GM18519 (cell line): ENCODE results near the gene SHB.

ENCODE experiments used
- ATAC-seq: cut with Tn5 transposase; IDR thresholded peaks from one replicate; pipeline ENCODE4 v1.9.1; 2021; ENCODE audit warnings: mild to moderate bottlenecking, moderate library complexity; ENCODE audit not compliant: unreplicated experiment, low FRiP score

The SHB gene

GRCh38 chr9:38065369-38066075 lies 3.5 kb downstream of the SHB start:
- ATAC-seq = no peak

GRCh38 chr9:38064842-38065368 lies 4.1 kb downstream of the SHB start:
- no peak for ATAC-seq

- no peak for ATAC-seq
Observed at GRCh38 chr9:38063363-38063707, 5.7 kb downstream of the SHB start.

DNA sequence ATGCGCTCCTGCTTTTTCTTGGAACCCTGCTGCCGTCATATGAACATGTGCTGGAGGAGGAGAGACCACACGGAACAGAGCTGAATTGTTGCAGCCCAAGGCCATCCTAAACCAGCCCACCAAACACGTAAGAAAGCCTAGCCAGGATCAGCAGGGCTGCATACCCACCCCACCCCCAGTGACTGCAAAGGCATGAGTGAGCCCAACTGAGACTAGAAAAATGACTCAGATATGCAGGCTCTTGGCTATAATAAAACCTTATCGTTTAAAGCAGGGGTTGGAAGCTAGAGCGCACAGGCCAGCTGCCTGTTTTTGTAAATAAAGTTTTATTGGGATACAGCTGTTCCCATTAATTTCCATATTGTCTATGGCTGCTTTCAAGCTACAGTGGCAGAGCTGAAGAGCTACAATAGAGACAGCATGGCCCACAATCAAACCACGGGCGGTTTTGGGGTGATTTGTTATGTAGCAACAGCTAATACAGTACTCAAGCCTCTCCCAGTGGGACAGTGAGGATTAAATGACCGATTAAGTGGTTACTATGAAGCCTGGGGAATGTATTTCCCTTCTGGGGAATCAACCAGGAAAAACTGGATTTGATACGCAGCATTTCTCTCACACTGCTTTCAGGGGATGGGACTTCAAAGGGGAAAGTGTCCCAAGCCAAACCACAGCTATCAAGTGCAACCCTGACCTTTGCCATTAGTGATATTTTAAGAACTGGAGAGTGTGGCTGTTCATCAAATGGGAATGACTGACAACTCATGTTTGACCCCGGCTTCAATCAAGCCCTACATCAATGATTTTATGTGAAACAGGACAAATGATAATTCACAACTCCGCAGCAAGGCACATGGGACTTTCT lies 6.3 kb downstream of the SHB start:
- no peak for ATAC-seq

- ATAC-seq = no peak
Observed at GRCh38 chr9:38062106-38062497, 6.9 kb downstream of the SHB start.

- no peak for ATAC-seq
Observed at GRCh38 chr9:38061326-38061977, 7.6 kb downstream of the SHB start.

DNA sequence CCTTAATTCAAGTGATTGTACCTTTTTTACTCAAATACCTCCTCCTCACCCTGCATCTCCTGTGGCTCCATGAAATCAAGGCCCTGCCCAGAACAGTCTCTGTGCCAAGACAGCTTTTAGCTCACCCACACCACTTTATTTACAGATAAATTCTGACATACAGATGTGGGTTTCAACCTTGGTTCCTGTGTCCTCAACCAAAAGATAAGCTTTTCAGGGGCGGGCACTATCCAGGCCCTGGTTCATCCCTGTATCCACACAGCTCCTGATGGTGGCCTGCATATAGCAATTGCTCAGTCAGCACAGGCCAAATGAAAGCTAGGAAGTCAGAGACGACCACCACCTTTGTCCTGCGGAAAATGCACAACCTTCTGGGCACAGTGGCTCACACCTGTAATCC lies 8.3 kb downstream of the SHB start:
- ATAC-seq = no peak

DNA sequence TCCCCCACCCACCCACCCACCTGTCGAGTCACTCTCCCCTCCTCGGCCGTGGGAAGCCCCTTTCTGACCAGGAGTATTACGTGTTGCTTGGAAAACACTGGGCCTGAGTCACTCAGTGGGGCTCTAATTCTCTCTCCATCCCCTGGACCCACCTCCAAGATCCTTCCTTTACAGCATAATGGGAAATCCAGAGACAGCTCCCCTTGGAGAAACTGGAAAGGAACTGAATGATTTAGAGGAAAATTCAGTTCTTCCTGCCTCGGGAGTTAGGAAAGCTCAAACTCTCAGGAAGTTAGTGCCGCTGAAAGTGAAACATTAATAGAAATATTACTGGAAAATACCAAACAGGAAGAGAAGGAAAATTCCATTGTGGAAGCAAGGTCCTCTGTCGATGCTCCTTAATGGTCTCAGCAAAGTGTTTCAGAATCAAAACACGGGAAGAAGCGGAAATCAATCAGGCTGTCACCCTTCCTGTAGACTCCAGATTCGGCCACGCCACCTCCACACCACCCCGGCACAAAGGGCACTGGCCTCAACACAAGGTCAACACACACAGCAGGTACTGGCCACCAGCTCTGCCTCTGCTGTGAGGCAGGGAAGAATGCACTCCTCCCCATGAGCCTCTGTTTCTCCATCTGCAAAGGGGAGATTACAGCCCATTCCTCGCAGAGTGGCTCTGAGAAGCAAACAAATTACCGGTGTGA lies 9.6 kb downstream of the SHB start:
- ATAC-seq = no peak

DNA sequence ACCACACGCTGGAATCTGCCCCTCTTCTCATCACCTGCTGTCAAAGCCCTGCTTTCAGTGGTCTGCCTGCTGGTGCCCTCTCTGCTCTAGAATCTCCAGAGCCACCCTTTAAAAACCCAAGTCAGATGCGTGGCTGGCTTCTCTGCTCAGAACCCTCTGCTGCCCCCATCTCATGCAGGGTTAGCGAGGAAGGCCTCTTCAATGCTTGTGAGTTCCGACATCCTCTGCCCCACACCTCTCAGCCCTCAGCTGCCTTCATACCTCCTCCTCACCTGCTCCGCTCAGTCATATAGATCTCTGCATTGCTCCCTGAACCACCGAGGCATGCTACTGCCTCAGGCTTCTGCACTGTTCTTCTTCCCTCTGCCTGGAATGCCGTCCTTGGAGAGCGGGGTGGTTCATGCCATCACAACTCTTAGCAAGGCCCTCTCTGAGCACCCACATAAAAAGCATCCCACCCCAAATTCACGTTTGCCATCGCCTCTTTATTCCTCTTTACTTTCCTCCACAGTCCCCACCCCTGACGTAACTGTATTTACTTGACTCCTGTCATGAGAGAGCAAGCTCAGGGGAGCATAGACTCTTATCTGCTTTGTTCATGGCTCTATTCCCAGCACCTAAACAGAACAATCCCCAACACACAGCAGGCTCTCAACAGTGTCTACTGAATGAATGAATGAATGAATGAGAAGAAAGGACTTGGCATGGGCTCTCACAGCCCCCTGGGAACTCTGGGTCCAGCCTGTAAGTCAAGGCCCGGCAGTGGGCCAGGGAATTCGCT lies 10.4 kb downstream of the SHB start:
- ATAC-seq = no peak

DNA sequence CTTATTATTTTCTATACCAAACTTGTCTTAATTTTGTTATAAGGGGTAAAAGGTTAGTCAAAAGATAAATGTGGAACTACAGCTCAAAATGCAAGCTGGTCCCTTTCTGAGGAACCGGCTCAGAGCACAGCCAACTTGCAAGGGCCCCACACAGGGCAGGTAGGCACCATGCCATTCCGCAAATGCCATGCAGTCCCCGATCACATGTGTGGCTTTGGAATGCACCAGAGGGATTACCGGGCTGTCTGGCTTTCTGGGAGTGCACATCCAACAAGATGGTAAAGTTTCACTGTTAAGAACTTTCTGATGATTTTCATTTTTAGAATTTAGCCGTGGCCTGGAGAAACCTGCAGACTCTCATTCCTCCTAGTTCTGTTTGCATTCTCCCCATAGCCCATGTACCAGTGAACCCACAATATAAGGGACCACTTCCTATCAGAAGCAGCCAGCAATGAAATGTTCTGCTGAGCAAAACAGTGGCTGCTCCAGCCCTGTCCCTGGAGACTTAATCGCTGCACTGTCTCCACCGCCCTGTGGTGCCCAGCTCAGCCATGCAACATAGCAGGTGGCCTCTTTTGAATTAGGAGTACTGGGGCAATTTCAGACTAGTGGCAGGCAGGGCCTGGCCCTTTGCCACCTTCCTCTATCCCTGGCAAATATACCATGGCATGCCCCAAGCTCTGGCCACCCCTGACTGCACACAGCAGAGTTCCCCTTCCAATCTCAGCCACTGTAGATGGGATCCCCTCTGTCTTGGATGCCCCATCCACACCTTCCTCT lies 11.4 kb downstream of the SHB start:
- no peak for ATAC-seq

DNA sequence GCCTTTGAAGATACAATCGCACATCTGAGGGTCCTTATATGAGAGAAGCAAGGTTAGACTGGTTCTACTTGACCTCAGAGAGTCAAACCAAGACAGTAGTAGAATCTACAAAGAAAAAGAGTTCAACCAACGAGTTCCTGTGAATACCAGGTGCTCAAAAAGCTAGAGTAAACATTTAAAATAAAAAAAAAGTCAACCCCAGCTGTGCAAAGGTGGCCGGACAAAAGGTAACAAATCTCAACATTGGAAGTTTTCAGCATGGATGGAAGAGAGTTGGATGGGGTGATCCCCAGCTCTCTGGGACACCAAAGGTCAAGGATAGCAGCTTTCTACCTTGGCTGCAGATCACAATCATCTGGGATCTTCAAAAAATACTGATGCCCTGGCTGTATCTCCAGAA lies 14.4 kb downstream of the SHB start:
- no peak for ATAC-seq

DNA sequence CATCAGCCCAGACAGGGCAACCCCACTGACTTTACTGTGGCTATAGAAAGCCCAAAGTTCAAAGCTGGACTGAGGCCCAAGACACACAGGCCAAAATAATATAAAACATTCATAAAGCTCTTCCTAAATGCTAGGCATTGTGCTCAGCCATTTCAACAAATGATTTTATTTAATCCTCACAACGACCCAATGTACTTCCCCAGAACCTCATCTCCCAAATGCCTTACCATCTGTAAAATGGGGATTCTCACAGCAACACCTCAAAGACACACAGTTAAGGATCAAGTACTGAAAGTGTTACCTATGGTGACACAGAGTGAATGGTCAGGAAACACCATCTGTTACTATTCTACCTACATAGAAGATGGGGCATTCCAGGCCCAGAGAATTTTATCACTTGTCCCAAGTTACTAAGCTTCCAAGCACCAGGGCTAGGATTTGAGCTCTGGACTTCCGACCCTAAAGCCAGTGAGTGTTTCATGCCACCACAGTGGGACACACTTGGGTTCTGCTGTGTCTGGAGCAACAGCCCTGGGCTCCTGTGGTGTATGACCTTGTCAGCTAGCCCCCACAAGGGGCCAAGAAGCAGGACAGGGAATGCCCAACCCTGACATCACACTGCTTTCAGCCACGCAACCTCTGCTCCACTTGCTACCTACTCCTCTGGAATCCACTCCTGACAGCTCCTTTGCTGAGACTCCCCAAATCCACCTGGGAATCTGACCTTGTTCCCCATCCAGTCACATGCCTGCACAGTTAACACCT lies 15.1 kb downstream of the SHB start:
- ATAC-seq = no peak

- ATAC-seq = no peak
Observed at GRCh38 chr9:38051780-38052546, 17.1 kb downstream of the SHB start.

GRCh38 chr9:38048316-38048969 lies 20.6 kb downstream of the SHB start:
- no peak for ATAC-seq

DNA sequence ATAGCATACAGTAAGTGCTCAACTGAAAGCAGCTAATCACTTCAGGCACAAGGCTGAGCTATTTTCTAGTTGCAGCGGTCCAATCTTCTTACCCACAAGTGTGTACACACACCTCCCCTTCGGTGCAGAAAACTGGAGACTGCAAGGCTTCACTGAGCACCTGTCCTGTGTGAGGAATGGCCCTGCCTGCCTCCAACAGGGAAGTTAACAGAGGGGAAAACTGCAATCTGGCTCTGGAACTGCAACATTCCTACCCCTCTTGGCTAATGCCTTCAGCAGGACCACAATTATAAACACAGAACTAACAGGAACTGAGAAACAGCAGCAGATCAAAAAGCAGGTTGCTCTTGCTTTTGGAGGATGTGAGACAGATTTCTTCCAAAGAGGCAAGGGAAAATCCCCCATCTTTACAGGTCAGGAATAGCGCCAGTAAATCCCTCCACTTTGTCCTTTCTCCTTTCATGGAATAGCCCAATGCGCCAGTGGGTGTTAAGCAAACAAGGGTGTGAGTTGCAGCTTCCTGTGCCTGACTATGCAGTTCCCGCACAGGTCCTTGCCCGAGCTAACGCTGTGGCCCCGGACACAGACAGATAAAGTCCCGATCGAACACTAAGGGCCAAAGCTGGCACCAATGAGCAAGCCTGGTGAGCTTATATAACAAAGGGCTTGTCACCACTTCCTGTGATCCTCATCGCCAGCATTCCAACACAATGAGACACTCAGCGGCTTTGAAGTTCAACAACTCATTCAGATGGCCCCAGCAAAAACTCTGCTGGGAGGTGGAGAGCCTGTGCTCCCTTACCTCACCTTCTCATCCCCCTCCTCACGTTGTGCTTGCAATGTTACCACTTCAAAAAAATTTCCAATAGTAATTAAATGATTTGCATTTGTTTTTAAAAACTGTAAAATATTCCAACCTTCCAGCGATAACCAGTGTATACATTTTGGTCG lies 21.5 kb downstream of the SHB start:
- no peak for ATAC-seq

- ATAC-seq = no peak
Observed at GRCh38 chr9:38046661-38047300, 22.2 kb downstream of the SHB start.
